Fibroblast of the aortic adventitia (primary cell): Measurements from ENCODE around the gene KDM6B. TPM values are rescaled to one million over a fixed set of nuclear protein-coding genes. Genes with fewer than 3 reads are reported as not detected.

Source experiments
- DNase-seq: peaks from one replicate; pipeline ENCODE4 v3.0.0-alpha.2; 2010; ENCODE audit warnings: low read depth
- H3K4me3 ChIP-seq: 2 replicates; pipeline ENCODE4 v1.5.1; 2011; ENCODE audit warnings: low read depth, mild to moderate bottlenecking, control low read depth, low read length, moderate library complexity
- CTCF ChIP-seq: IDR thresholded peaks from 2 replicates; pipeline ENCODE4 v1.5.1; 2011; ENCODE audit warnings: mild to moderate bottlenecking, low read length, control low read depth, inconsistent platforms; ENCODE audit not compliant: insufficient read depth
- total RNA-seq: library from RNA; depleted of rRNA; stranded (reverse); fragments of >200 nt; gene quantifications from 2 replicates; pipeline ENCODE4 v1.2.3, GENCODE V29; 2012; ENCODE audit warnings: low replicate concordance

Gene KDM6B
- total RNA-seq: 5.7 and 32.1 TPM in 2 replicates

GRCh38 chr17:7833795-7834541, at the start of gene KDM6B:
Gene KDM6B, plus strand, starts transcription at chr17:7834217. Its CDS starts 11,338 bp downstream, at chr17:7845555.
- peak within 1 kb of the TSS; percentile 86 for H3K4me3 ChIP-seq
- TF ChIP-seq CTCF: no peak
- peak; percentile 86 for DNase-seq

- no peak for DNase-seq
- no peak for TF ChIP-seq CTCF
- no peak overlapping the region for H3K4me3 ChIP-seq
Observed at GRCh38 chr17:7786866-7787265, 47.2 kb upstream of the KDM6B start.

GRCh38 chr17:7789131-7789530, 44.9 kb upstream of the KDM6B start:
- TF ChIP-seq CTCF: no peak
- H3K4me3 ChIP-seq: no peak overlapping the region
- no peak for DNase-seq

- DNase-seq: no peak
- H3K4me3 ChIP-seq: no peak overlapping the region
- TF ChIP-seq CTCF: no peak
Observed at GRCh38 chr17:7790150-7790549, 43.9 kb upstream of the KDM6B start.

- DNase-seq: no peak
- H3K4me3 ChIP-seq: no peak overlapping the region
- TF ChIP-seq CTCF: no peak
Observed at GRCh38 chr17:7792611-7793010, 41.4 kb upstream of the KDM6B start.

GRCh38 chr17:7794075-7794663, 39.8 kb upstream of the KDM6B start:
- no peak for DNase-seq
- no peak overlapping the region for H3K4me3 ChIP-seq
- no peak for TF ChIP-seq CTCF
